ENCODE data around the gene ARHGEF12. TPM values are rescaled to one million over a fixed set of nuclear protein-coding genes. Genes with fewer than 3 reads are reported as not detected.

Gene ARHGEF12
- polyA plus RNA-seq, 4 donors = 15.1 to 56.5 (median 22.2) TPM

Other genes with a start within 250 kb of the ARHGEF12 start
- gene TRIM29, start 198.3 kb upstream of the ARHGEF12 start, polyA plus RNA-seq = 10 to 100 TPM in 1 of 4 donors, 1 to 10 TPM in 3; 1.1 to 10.3 (median 1.9) TPM
- gene OAF, start 125.4 kb upstream of the ARHGEF12 start, polyA plus RNA-seq = 100 to 1,000 TPM in 1 of 4 donors, 10 to 100 TPM in 3; 33.0 to 208 (median 65.1) TPM
- gene POU2F3, start 96.3 kb upstream of the ARHGEF12 start, polyA plus RNA-seq = 1 to 10 TPM; 1.0 to 1.6 (median 1.4) TPM
- 1 to 10 TPM in 2 of 4 donors, under 1 TPM in 1, not detected in 1; 0.54 to 4.4 (median 1.7) TPM for gene TLCD5, start 11.1 kb upstream of the ARHGEF12 start, polyA plus RNA-seq
- gene GRIK4, start 175.3 kb downstream of the ARHGEF12 start, polyA plus RNA-seq = 1 to 10 TPM in 1 of 4 donors, under 1 TPM in 2, not detected in 1; 0.15 to 1.4 (median 0.27) TPM

Data from small intestine (tissue), 4 donors.